Thoracic aorta (tissue), 2 donors: ENCODE measurements around the gene TTC31. TPM values are rescaled to one million over a fixed set of nuclear protein-coding genes. Genes with fewer than 3 reads are reported as not detected.

Experiments used
- ATAC-seq: fragments of 150-250 bp; one replicate; pipeline ENCODE4 v1.8.0; 2017; ENCODE audit warnings: low read depth; ENCODE audit not compliant: insufficient number of reproducible peaks, low FRiP score
- DNase-seq: peaks from one replicate; pipeline ENCODE4 v3.0.0-alpha.2; 2020; ENCODE audit warnings: low spot score
- H3K27ac ChIP-seq, 2 donors: fragments of 200-600 bp; sonication (generic); 1 replicate in 1 of 2; 2 replicates in 1 of 2; pipeline ENCODE4 v1.5.1; 2016; ENCODE audit warnings: mild to moderate bottlenecking in 2 of 2, moderate library complexity in 2 of 2
- H3K27me3 ChIP-seq: fragments of 200-600 bp; sonication (generic); replicated peaks from 2 replicates; pipeline ENCODE4 v1.6.0; 2016; ENCODE audit warnings: mild to moderate bottlenecking; ENCODE audit not compliant: insufficient read depth
- H3K36me3 ChIP-seq: fragments of 200-600 bp; sonication (generic); one replicate; pipeline ENCODE4 v1.5.1; 2016
- H3K4me1 ChIP-seq, 2 donors: fragments of 200-600 bp; sonication (generic); 1 replicate in 1 of 2; 2 replicates in 1 of 2; pipeline versions ENCODE4 v1.5.1 to v1.6.0; 2016; ENCODE audit warnings: low read depth in 2 of 2, mild to moderate bottlenecking in 1 of 2; ENCODE audit not compliant: control insufficient read depth in 1 of 2
- H3K4me3 ChIP-seq: fragments of 200-600 bp; sonication (generic); 2 replicates; pipeline ENCODE4 v1.5.1; 2016; ENCODE audit warnings: mild to moderate bottlenecking
- H3K9me3 ChIP-seq: fragments of 200-600 bp; sonication (generic); 2 replicates; pipeline ENCODE4 v1.5.1; 2016
- CTCF ChIP-seq: fragments of 200-600 bp; sonication (generic); IDR thresholded peaks from one replicate; pipeline ENCODE4 v1.5.1; 2019; ENCODE audit warnings: antibody characterized with exemption
- total RNA-seq, 2 donors: library from RNA; depleted of rRNA; stranded (reverse); fragments of >200 nt; gene quantifications; one replicate each; pipeline versions ENCODE4 v1.1.0 to v1.2.3, GENCODE V29; 2016

The TTC31 gene
- total RNA-seq, 2 donors from 2014 or later: 37.9 to 38.9 TPM

GRCh38 chr2:74489906-74490305 lies 7.0 kb downstream of the TTC31 start:
- H3K27ac ChIP-seq: no peak overlapping the region
- ATAC-seq (no peak), DNase-seq (no peak)
- H3K27me3 ChIP-seq: no peaks in the 10 kb centered on the region
- no peak overlapping the region for H3K4me3 ChIP-seq
- no peaks in the 10 kb centered on the region for H3K9me3 ChIP-seq
- no peaks in the 10 kb centered on the region for H3K4me1 ChIP-seq
- H3K36me3 ChIP-seq: peaks cover 52% of the 10 kb centered on the region
- no peak for TF ChIP-seq CTCF

GRCh38 chr2:74491648-74492544 lies 9.0 kb downstream of the TTC31 start:
- H3K36me3 ChIP-seq: peaks cover 43% of the 10 kb centered on the region

GRCh38 chr2:74493546-74493945 lies 10.7 kb downstream of the TTC31 start:
- DNase-seq: no peak
- no peak for ATAC-seq
- TF ChIP-seq CTCF: no peak
- Histone ChIP-seq H3K4me3 (no peak overlapping the region), H3K27me3 (no peaks in the 10 kb centered on the region), H3K27ac (no peak overlapping the region), H3K4me1 (peaks cover 8 to 14% of the 10 kb centered on the region in 2 donors), H3K36me3 (peaks cover 43% of the 10 kb centered on the region), H3K9me3 (no peaks in the 10 kb centered on the region)

More at GRCh38 chr2:74491648-74492544, 9.0 kb downstream of the TTC31 start:
- Histone ChIP-seq H3K4me1 (no peaks in the 10 kb centered on the region), H3K4me3 (no peak overlapping the region), H3K27me3 (no peaks in the 10 kb centered on the region), H3K9me3 (no peaks in the 10 kb centered on the region), H3K27ac (no peak overlapping the region)
- no peak for ATAC-seq
- TF ChIP-seq CTCF: no peak
- no peak for DNase-seq

GRCh38 chr2:74495440-74495839 lies 12.6 kb downstream of the TTC31 start:
- peaks cover 34% of the 10 kb centered on the region for H3K36me3 ChIP-seq
- peaks cover 6% of the 10 kb centered on the region for H3K27me3 ChIP-seq
- no peak overlapping the region for H3K4me3 ChIP-seq
- TF ChIP-seq CTCF: no peak
- H3K4me1 ChIP-seq: peaks cover 16 to 28% of the 10 kb centered on the region in 2 donors
- H3K27ac ChIP-seq: no peak overlapping the region
- ATAC-seq (no peak), DNase-seq (no peak)
- H3K9me3 ChIP-seq: no peaks in the 10 kb centered on the region

GRCh38 chr2:74496997-74497776 lies 14.3 kb downstream of the TTC31 start:
- peaks cover 16% of the 10 kb centered on the region for H3K36me3 ChIP-seq
- ATAC-seq (no peak), DNase-seq (no peak)
- peak overlapping the region; percentile 65 for H3K4me3 ChIP-seq
- peaks cover 6% of the 10 kb centered on the region for H3K27me3 ChIP-seq
- no peak overlapping the region for H3K27ac ChIP-seq
- no peaks in the 10 kb centered on the region for H3K9me3 ChIP-seq
- TF ChIP-seq CTCF: no peak
- H3K4me1 ChIP-seq: peaks cover 16 to 28% of the 10 kb centered on the region in 2 donors
